Mucosa of descending colon (tissue), 3 donors: ENCODE results near the gene C19orf44. TPM values are rescaled to one million over a fixed set of nuclear protein-coding genes. Genes with fewer than 3 reads are reported as not detected.
A peak's percentile ranks its signal among the peaks of the same experiment; 100 is the strongest.

Experiments
- ATAC-seq: fragments of 200-7000 bp; cut with Tn5 transposase; one replicate; pipeline ENCODE4 v1.9.1; 2020; ENCODE audit warnings: mild to moderate bottlenecking, moderate library complexity
- DNase-seq, 3 donors: peaks; one replicate each; pipeline ENCODE4 v3.0.0-alpha.2; 2020
- H3K36me3 ChIP-seq: fragments of 200-600 bp; one replicate; pipeline ENCODE4 v1.8.0; 2021; ENCODE audit warnings: low read depth, mild to moderate bottlenecking
- H3K4me1 ChIP-seq: fragments of 200-600 bp; one replicate; pipeline ENCODE4 v1.8.0; 2021; ENCODE audit warnings: low read depth, mild to moderate bottlenecking
- H3K4me3 ChIP-seq: fragments of 200-600 bp; one replicate; pipeline ENCODE4 v1.8.0; 2021; ENCODE audit warnings: mild to moderate bottlenecking
- H3K9me3 ChIP-seq: fragments of 200-600 bp; one replicate; pipeline ENCODE4 v1.8.0; 2021; ENCODE audit warnings: mild to moderate bottlenecking
- CTCF ChIP-seq: fragments of 200-600 bp; IDR thresholded peaks from one replicate; pipeline ENCODE4 v1.8.0; 2022; ENCODE audit warnings: antibody characterized with exemption, mild to moderate bottlenecking
- intact Hi-C, 2 donors: fragments of 100-400 bp; cut with DNase I in 1 of 2; cut with micrococcal nuclease in 1 of 2; formaldehyde crosslinking; loops; one replicate each; pipeline versions ENCODE4 v1.11.0 to v1.11.1; 2022; cut with DNase I, micrococcal nuclease
- total RNA-seq, 3 donors: library from RNA; stranded (reverse); fragmentation: NEBNext Ultra II Directional in 2 of 3; extraction: Animal tissue kit (Norgen Biotek cat#: 25700) in 2 of 3; gene quantifications; one replicate each; pipeline versions ENCODE4 v1.2.1 to v1.2.4, GENCODE V29; 2021 to 2023
- donor health status: DM: no; HTN: no; CAD: no; lungs with moderate emphysema.
- donor health status: DM: no; HTN: no; CAD: no.
- donor health status: DM: no; HTN: yes; CAD: no.

The C19orf44 gene
- total RNA-seq, 3 donors from 2014 or later, result 2.0 to 8.4 (median 2.3) TPM

GRCh38 chr19:16516923-16517610 is 20.9 kb downstream of the C19orf44 start:
- ATAC-seq (peak; percentile 17), DNase-seq (no peak)
- no peak for TF ChIP-seq CTCF
- no peaks in the 10 kb centered on the region for H3K4me1 ChIP-seq
- H3K4me3 ChIP-seq, result no peak overlapping the region
- intact Hi-C loops, result no loop called here
- H3K36me3 ChIP-seq, result peaks cover 10% of the 10 kb centered on the region
- H3K9me3 ChIP-seq, result no peaks in the 10 kb centered on the region

- no peak for TF ChIP-seq CTCF
- no peak for ATAC-seq
These were observed 21.9 kb downstream of the C19orf44 start for GRCh38 chr19:16518061-16518460.

GRCh38 chr19:16518483-16519229 is 22.5 kb downstream of the C19orf44 start:
- H3K9me3 ChIP-seq, result no peaks in the 10 kb centered on the region
- TF ChIP-seq CTCF, result no peak
- intact Hi-C loops, result no loop called here
- DNase-seq (no peak), ATAC-seq (no peak)
- H3K4me1 ChIP-seq, result no peaks in the 10 kb centered on the region
- no peak overlapping the region for H3K4me3 ChIP-seq
- H3K36me3 ChIP-seq, result peaks cover 10% of the 10 kb centered on the region

More at GRCh38 chr19:16518061-16518460, 21.9 kb downstream of the C19orf44 start:
- intact Hi-C loops, result no loop called here
- no peaks in the 10 kb centered on the region for H3K9me3 ChIP-seq
- no peaks in the 10 kb centered on the region for H3K4me1 ChIP-seq
- peaks cover 10% of the 10 kb centered on the region for H3K36me3 ChIP-seq
- DNase-seq, result no peak
- H3K4me3 ChIP-seq, result no peak overlapping the region

GRCh38 chr19:16519230-16519687 is 23.1 kb downstream of the C19orf44 start:
- Histone ChIP-seq H3K9me3 (no peaks in the 10 kb centered on the region), H3K4me3 (no peak overlapping the region), H3K4me1 (no peaks in the 10 kb centered on the region), H3K36me3 (peaks cover 10% of the 10 kb centered on the region)
- intact Hi-C loops, result no loop called here
- TF ChIP-seq CTCF, result no peak
- DNase-seq, result no peak
- ATAC-seq, result no peak

- TF ChIP-seq CTCF, result no peak
- ATAC-seq (no peak), DNase-seq (no peak)
- Histone ChIP-seq H3K9me3 (no peaks in the 10 kb centered on the region), H3K4me3 (no peak overlapping the region), H3K4me1 (no peaks in the 10 kb centered on the region), H3K36me3 (peaks cover 10% of the 10 kb centered on the region)
- intact Hi-C loops, result no loop called here
These were observed 24.1 kb downstream of the C19orf44 start for GRCh38 chr19:16520074-16520973.
